NCI-H2171 (cell line): ENCODE data around the gene TEX30.
"Not testable (repeated sequence)": the region's sequence is repeated elsewhere in the genome, so short reads cannot be mapped to it uniquely, and the experiment has no call there.

Experiments used
- DNase-seq: peaks from one replicate; lab custom pipeline; 2025; lab: John Stamatoyannopoulos, UW

TEX30 gene

DNA sequence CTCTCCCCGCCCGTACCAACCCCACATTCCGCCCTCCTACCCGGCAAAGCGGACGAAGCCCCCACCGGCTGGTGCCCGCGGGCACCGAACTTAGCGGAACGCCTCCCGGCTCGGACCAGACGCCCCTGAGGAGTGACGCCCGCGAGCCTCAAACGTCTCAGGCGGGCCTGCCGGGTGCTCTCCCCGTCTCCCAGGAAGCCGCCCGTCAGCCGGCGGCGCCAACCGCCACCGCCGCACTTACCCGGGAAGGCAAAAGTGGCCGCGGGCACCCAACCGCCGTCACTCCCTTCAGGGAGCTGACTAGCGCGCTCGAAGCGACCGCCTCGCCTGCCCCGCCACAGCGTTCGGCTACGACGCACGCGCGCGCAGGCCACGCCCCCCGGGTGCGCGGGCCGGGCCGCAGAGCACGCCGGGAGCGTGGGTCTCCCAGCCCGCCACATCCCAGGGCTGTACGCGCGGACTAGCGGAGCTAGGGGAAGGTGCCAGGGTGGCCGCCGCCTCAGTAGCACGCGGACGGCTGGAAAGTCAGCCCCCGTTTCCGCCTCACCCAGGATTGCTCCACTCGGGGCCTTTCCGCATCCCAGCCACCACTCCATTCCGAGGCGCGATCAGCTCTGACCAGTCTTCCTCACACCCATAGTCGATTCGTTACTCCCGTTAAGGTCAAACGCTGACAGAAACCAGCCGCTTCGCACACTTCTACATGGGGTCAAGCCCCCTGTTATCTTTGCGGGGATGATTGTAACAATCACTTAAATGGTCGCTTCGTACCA is at the start of gene TEX30:
Gene TEX30, minus strand, starts transcription at position 346 of the 773 bp plus-strand sequence. CDS start 3,760 bp downstream, outside the sequence.
- peak; percentile 76 for DNase-seq

DNA sequence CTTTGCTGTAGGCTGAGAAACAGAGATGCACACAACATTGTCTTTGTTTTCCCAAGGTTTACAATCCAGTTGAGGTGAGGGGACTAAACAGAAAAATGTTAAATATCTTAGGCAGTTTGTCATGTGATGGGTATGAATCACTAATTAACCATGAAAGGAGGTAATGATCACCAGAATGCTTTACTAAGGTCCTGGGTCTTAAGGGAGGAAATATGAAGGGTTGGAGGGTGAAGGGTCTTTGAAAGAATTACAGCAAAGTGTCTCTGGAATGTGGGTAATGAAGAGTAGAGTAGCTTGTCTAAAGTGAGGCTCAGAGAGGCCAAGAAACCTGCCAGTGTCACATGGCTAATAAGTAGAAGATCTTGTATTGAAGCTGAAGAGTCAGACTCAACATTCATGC is 44.3 kb upstream of the TEX30 start:
- no peak for DNase-seq

DNA sequence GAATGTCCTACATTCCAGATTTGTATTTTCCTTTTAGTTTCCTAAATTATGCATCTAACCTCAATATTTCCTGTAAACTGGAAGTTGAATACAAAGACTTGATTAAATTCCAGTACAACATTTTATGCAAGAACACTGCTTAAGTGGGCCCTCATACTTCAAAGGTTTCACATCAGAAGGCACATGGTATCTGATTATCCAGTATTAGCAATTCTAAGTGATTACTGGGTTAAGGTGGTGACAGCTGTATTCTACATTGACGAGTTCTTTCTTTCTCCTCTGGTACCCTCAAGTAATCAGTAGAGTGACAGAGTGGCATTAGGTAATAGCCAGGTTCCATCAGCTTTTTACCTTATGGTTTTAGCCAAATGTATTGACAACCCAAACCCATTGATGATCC is 43.7 kb upstream of the TEX30 start:
- no peak for DNase-seq

GRCh38 chr13:102816708-102817107 is 43.1 kb upstream of the TEX30 start:
- DNase-seq, result no peak

DNA sequence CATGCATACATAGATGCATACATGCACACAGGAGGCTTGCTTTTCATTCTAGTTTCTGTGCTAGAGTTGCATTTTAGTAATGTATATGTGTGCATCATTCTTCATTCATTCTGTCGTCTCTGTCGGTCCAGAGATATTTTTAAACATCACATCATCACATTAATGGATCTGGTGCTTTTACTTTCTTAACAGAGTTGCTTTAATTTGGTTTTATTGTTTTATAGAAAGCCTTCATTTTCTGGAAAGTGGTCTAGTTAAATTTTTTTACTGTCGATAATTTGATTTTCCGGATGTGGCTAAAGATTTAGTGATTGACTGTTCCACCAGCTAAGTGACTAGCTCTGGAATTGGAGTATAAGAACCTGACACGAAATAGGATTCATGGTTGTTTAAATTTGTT is 42.2 kb upstream of the TEX30 start:
- DNase-seq, result no peak

DNA sequence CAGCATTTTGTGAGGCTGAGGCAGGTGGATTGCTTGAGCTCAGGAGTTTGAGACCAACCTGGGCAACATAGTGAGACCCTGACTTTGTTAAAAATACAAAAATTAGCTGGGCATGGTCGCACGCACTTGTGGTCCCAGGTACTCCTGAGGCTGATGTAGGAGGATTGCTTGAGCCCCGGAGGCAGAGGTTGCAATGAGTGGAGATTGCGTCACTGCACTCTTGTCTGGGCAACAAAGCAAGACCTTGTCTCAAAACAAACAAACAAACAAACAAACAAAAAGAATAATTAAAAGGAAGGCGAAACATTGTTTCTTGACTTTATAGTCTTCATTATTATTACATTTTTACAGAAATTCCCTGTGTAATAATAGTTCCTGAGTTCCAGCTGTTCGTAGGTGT is 41.2 kb upstream of the TEX30 start:
- DNase-seq, result no peak

- no peak for DNase-seq
Observed at GRCh38 chr13:102814025-102814607, 40.5 kb upstream of the TEX30 start.

GRCh38 chr13:102812611-102813287 is 39.2 kb upstream of the TEX30 start:
- no peak for DNase-seq

- DNase-seq, result no peak
Observed at GRCh38 chr13:102807699-102808098, 34.1 kb upstream of the TEX30 start.

- no peak for DNase-seq
Observed at GRCh38 chr13:102805680-102806079, 32.1 kb upstream of the TEX30 start.

- DNase-seq, result peak; percentile 77
Observed at GRCh38 chr13:102800145-102801041, 26.8 kb upstream of the TEX30 start.

DNA sequence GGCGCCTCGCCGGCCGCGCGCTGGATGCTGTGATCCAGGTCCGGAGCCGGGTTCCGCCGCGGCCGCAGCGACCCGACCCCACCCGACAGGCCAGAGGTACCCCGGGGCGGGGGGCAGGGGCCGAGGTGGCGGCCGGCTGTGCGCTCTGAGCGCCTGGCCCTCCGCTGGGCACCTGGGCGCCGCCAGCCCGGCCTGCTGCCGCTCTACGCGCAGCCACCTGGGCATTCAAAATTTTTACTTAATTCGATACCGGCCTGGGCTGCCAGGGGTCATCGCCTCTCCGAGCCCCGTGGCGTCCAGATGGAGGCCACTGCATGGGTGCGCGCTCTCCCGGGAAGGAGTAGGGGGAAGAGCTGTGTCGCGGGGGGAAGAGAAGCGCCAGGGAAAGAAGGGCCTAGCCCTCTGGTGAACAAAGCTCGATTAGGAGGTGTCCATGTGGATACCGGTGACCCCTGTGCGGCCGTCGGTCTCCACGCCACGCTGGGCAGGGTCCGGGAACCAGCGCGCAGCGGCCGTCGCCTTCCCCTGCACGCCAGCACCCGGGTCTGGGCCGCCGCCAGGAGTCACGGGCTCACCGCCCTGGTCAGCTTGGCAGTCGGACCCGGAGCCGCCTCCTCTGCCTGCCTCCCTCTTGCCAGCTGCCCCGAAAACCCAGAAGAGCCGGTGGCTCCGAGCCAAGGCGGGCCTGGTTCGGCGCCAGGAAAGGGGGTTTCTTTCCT is 26.0 kb upstream of the TEX30 start:
- no peak for DNase-seq

DNA sequence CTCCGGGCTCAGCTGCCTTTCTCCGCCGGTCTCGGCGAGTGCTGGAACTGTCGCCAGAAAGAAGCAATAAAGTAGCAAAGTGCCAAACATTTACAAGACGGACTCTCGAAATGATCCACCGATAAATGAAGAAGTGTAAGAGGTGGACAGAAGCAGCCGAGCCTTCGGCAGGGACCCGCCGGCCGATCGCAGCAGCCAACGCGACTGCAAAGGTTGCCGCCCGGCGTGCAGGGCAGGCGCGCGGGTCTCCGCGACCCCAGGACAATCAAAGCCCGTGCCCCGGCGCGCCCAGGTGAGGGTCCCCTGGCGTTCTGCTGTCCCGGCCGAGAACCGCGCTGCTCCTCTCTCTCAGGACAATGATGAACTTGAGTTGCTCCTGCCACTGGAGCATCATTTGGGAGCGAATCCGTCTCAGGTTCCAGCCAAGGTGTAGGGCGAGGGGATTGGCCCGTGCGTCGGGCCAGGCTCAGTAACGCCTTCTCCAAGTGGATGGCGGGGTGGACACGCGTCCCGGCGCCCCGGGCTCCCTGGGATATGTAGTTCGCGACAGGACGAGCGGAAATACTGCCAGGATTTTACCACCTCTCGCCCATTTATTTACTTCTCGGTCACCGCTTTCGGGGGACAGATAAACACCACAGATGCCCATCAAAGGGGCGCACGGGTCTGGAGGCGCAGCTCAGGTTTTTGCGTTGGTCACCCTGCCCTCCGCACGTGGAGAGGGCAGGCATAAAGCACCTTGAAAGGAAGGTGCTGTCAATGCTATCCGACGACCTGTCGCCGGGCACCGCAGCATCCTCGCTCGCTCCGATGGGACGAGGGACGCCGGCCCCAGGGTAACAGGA is 25.2 kb upstream of the TEX30 start, which contains the start of the genes BIVM and POGLUT2:
Gene BIVM, plus strand, starts transcription at position 539 of the 845 bp plus-strand sequence. CDS start 8,149 bp downstream, outside the sequence.
Gene POGLUT2, minus strand, starts transcription at position 396 of the 845 bp plus-strand sequence. Its CDS starts 306 bp downstream, at position 90.
- DNase-seq, result peak; percentile 92

GRCh38 chr13:102793611-102794355 is 20.2 kb upstream of the TEX30 start:
- DNase-seq, result no peak

GRCh38 chr13:102792396-102792795 is 18.8 kb upstream of the TEX30 start:
- DNase-seq, result no peak

DNA sequence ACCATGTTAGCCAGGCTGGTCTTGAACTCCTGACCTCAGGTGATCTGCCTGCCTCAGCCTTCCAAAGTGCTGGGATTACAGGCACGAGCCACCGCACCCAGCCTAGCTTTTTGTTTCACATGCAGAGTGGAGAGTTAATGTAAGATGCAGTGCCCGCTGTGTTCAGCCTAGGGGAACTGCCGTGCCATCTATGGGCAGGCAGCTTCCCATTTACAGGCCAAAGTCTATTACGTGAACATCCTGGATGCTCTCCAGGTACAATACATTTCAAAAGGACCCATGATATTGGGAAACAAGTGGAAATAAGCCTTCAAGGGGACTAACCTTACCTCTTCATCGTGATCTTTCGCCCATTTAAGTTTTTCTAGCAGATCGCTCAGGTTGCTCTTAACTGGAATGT is 15.1 kb upstream of the TEX30 start:
- DNase-seq, result no peak

- DNase-seq, result no peak
Observed at GRCh38 chr13:102784483-102784882, 10.9 kb upstream of the TEX30 start.

- no peak for DNase-seq
Observed at GRCh38 chr13:102781591-102781990, 8.0 kb upstream of the TEX30 start.

DNA sequence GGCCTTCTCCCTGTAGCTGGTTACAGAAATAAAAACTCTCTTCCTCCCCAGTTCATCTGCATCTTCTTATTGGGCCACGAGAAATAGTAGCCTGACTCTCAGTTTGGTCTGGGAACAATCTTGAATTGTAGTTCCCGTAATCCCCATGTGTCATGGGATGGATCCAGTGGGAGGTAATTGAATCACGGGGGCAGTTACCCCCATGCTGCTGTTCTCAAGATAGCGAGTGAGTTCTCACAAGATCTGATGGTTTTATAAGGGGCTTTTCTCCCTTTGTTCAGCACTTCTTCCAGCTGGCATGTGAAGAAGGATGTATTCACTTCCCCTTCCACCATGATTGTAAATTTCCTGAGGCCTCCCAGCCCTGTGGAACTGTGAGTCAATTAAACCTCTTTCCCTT is 7.1 kb upstream of the TEX30 start:
- not testable (repeated sequence) for DNase-seq
